ENCODE measurements around the gene CFAP43. TPM values are rescaled to one million over a fixed set of nuclear protein-coding genes. Genes with fewer than 3 reads are reported as not detected.

The CFAP43 gene
- total RNA-seq, 1 experiment from 2014 or later = 6.0 TPM

- Histone ChIP-seq H4K20me1 (ENCODE audit: insufficient read depth) (no peaks in the 10 kb centered on the region), H3K4me2 (no peak overlapping the region), H3K27me3 (ENCODE audit: insufficient read depth, low read depth) (no peaks in the 10 kb centered on the region), H3K4me3 (no peak overlapping the region), H3K27ac (no peak overlapping the region), H3K36me3 (ENCODE audit: low read depth) (no peaks in the 10 kb centered on the region), H3K9me3 (ENCODE audit: insufficient read depth, low read depth) (no peaks in the 10 kb centered on the region), H3K9me2 (ENCODE audit: insufficient read depth) (no peaks in the 10 kb centered on the region), H3K4me1 (replicated peaks; ENCODE audit: insufficient read depth) (peaks cover 14% of the 10 kb centered on the region), H3F3A (ENCODE audit: insufficient read depth, low read depth) (peaks cover 10% of the 10 kb centered on the region), H3K79me2 (ENCODE audit: low read depth) (no peaks in the 10 kb centered on the region), H2AFZ (no peak overlapping the region)
- ChIA-PET POLR2A (ENCODE audit: unreplicated experiment) (no interaction called here), CTCF (no interaction called here)
- TF ChIP-seq, protein P1, sequence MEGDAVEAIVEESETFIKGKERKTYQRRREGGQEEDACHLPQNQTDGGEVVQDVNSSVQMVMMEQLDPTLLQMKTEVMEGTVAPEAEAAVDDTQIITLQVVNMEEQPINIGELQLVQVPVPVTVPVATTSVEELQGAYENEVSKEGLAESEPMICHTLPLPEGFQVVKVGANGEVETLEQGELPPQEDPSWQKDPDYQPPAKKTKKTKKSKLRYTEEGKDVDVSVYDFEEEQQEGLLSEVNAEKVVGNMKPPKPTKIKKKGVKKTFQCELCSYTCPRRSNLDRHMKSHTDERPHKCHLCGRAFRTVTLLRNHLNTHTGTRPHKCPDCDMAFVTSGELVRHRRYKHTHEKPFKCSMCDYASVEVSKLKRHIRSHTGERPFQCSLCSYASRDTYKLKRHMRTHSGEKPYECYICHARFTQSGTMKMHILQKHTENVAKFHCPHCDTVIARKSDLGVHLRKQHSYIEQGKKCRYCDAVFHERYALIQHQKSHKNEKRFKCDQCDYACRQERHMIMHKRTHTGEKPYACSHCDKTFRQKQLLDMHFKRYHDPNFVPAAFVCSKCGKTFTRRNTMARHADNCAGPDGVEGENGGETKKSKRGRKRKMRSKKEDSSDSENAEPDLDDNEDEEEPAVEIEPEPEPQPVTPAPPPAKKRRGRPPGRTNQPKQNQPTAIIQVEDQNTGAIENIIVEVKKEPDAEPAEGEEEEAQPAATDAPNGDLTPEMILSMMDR (conservative IDR thresholded peaks at IDR 0.05) = no peak
- TF ChIP-seq EZH2 (IDR thresholded peaks at IDR 0.05; ENCODE audit: low read depth) = no peak
- intact Hi-C loops (cut with micrococcal nuclease; ENCODE audit: unreplicated experiment) = loop anchor here (10.0 kb wide), 1 partner anchor 487 kb away; no protein-coding TSS in a partner anchor
- DNase-seq = no peak
- no TSS peak for BruUV-seq (replicated peaks)
Measured at GRCh38 chr10:104201636-104202035, 30.5 kb downstream of the CFAP43 start.

DNA sequence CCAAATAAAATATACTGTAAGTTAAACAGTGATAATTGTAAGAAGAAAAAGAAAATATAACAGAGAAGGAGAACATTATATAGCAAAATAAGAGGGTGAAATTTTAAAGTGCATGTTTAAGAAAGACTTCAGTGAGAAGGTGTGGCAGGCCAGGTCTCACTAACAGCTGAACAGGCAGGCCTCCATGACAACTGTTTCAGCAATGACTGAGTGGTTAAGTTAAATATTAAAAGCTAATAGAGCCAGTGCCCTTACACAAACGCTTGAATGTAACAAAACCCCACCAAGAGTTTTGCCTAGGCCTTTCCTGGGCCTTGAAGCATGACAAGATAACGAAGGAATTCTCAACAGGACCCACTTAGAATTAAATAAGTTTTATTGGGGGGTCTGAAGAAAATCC, 32.6 kb downstream of the CFAP43 start:
- Histone ChIP-seq H3K36me3 (ENCODE audit: low read depth) (no peaks in the 10 kb centered on the region), H3K27ac (no peak overlapping the region), H4K20me1 (ENCODE audit: insufficient read depth) (no peaks in the 10 kb centered on the region), H2AFZ (no peak overlapping the region), H3K27me3 (ENCODE audit: insufficient read depth, low read depth) (no peaks in the 10 kb centered on the region), H3K4me1 (replicated peaks; ENCODE audit: insufficient read depth) (peaks cover 14% of the 10 kb centered on the region), H3K4me2 (no peak overlapping the region), H3K9me2 (ENCODE audit: insufficient read depth) (no peaks in the 10 kb centered on the region), H3F3A (ENCODE audit: insufficient read depth, low read depth) (peaks cover 10% of the 10 kb centered on the region), H3K4me3 (no peak overlapping the region), H3K9me3 (ENCODE audit: insufficient read depth, low read depth) (no peaks in the 10 kb centered on the region), H3K79me2 (ENCODE audit: low read depth) (no peaks in the 10 kb centered on the region)
- CTCF ChIA-PET = no interaction called here
- no TSS peak for BruUV-seq (replicated peaks)
- no peak for DNase-seq
- POLR2A ChIA-PET (ENCODE audit: unreplicated experiment) = interaction anchor here (0.6 kb wide), 1 partner anchor 26 kb away, joined by 6 read pairs; no protein-coding TSS in a partner anchor
- intact Hi-C loops (cut with micrococcal nuclease; ENCODE audit: unreplicated experiment) = no loop called here
- TF ChIP-seq EZH2 (IDR thresholded peaks at IDR 0.05; ENCODE audit: low read depth) = no peak
- TF ChIP-seq, protein P1 (conservative IDR thresholded peaks at IDR 0.05) = no peak

- Histone ChIP-seq H2AFZ (no peak overlapping the region), H3K9me3 (ENCODE audit: insufficient read depth, low read depth) (no peaks in the 10 kb centered on the region), H3F3A (ENCODE audit: insufficient read depth, low read depth) (peaks cover 10% of the 10 kb centered on the region), H3K9me2 (ENCODE audit: insufficient read depth) (no peaks in the 10 kb centered on the region), H3K4me3 (no peak overlapping the region), H3K27ac (no peak overlapping the region), H3K4me2 (peak overlapping the region; percentile 48), H3K4me1 (replicated peaks; ENCODE audit: insufficient read depth) (peaks cover 14% of the 10 kb centered on the region), H4K20me1 (ENCODE audit: insufficient read depth) (no peaks in the 10 kb centered on the region), H3K79me2 (ENCODE audit: low read depth) (no peaks in the 10 kb centered on the region), H3K27me3 (ENCODE audit: insufficient read depth, low read depth) (no peaks in the 10 kb centered on the region), H3K36me3 (ENCODE audit: low read depth) (no peaks in the 10 kb centered on the region)
- no peak for TF ChIP-seq EZH2 (IDR thresholded peaks at IDR 0.05; ENCODE audit: low read depth)
- TF ChIP-seq, protein P1 (conservative IDR thresholded peaks at IDR 0.05) = no peak
- no TSS peak for BruUV-seq (replicated peaks)
- CTCF ChIA-PET = no interaction called here
- intact Hi-C loops (cut with micrococcal nuclease; ENCODE audit: unreplicated experiment) = loop anchor here (1.0 kb wide), 1 partner anchor 307 kb away; no protein-coding TSS in a partner anchor
- peak; percentile 9 to 74 for DNase-seq
- POLR2A ChIA-PET (ENCODE audit: unreplicated experiment) = no interaction called here
Measured at GRCh38 chr10:104197364-104197763, 34.8 kb downstream of the CFAP43 start.
